C1 segment of cervical spinal cord (tissue), 14 donors: ENCODE data around the gene ERCC4.
"Not testable (repeated sequence)": the region's sequence is repeated elsewhere in the genome, so short reads cannot be mapped to it uniquely, and the experiment has no call there.

Experiments
- DNase-seq, 14 donors: peaks; one replicate each; lab custom pipeline; 2025; lab: John Stamatoyannopoulos, UW

The ERCC4 gene

GRCh38 chr16:13919683-13920509, at the start of gene ERCC4:
Gene ERCC4, plus strand, starts transcription at chr16:13920154. Its CDS starts 12 bp downstream, at chr16:13920166.
- DNase-seq = peak; percentile 93 to 99 (median 98)

GRCh38 chr16:13873835-13874438, 46.0 kb upstream of the ERCC4 start:
- DNase-seq = no peak

- DNase-seq = no peak
Observed at GRCh38 chr16:13875614-13876284, 44.2 kb upstream of the ERCC4 start.

GRCh38 chr16:13883276-13883675, 36.7 kb upstream of the ERCC4 start:
- DNase-seq = no peak

GRCh38 chr16:13883881-13884280, 36.1 kb upstream of the ERCC4 start:
- DNase-seq = no peak

- DNase-seq = no peak
Observed at GRCh38 chr16:13885700-13886099, 34.3 kb upstream of the ERCC4 start.

GRCh38 chr16:13886608-13887007, 33.3 kb upstream of the ERCC4 start:
- DNase-seq = no peak

GRCh38 chr16:13889323-13889722, 30.6 kb upstream of the ERCC4 start:
- DNase-seq = not testable (repeated sequence)

GRCh38 chr16:13892301-13892700, 27.7 kb upstream of the ERCC4 start:
- DNase-seq = no peak

GRCh38 chr16:13895516-13895915, 24.4 kb upstream of the ERCC4 start:
- no peak for DNase-seq

- DNase-seq = no peak
Observed at GRCh38 chr16:13896543-13897182, 23.3 kb upstream of the ERCC4 start.

GRCh38 chr16:13897806-13898205, 22.1 kb upstream of the ERCC4 start:
- DNase-seq = no peak

- DNase-seq = no peak
Observed at GRCh38 chr16:13898233-13898632, 21.7 kb upstream of the ERCC4 start.

- no peak for DNase-seq
Observed at GRCh38 chr16:13902052-13902451, 17.9 kb upstream of the ERCC4 start.

- DNase-seq = no peak
Observed at GRCh38 chr16:13902677-13903076, 17.3 kb upstream of the ERCC4 start.

GRCh38 chr16:13904179-13904691, 15.7 kb upstream of the ERCC4 start:
- no peak for DNase-seq

GRCh38 chr16:13904822-13905221, 15.1 kb upstream of the ERCC4 start:
- DNase-seq = not testable (repeated sequence)

GRCh38 chr16:13906168-13907089, 13.5 kb upstream of the ERCC4 start:
- DNase-seq = no peak

GRCh38 chr16:13907431-13907830, 12.5 kb upstream of the ERCC4 start:
- DNase-seq = no peak

GRCh38 chr16:13909069-13909468, 10.9 kb upstream of the ERCC4 start:
- no peak for DNase-seq

GRCh38 chr16:13909872-13910303, 10.1 kb upstream of the ERCC4 start:
- peak in 9 of 14 donors; percentile 3 to 62 (median 29) for DNase-seq
